ENCODE data around the gene GNAO1.

DNA sequence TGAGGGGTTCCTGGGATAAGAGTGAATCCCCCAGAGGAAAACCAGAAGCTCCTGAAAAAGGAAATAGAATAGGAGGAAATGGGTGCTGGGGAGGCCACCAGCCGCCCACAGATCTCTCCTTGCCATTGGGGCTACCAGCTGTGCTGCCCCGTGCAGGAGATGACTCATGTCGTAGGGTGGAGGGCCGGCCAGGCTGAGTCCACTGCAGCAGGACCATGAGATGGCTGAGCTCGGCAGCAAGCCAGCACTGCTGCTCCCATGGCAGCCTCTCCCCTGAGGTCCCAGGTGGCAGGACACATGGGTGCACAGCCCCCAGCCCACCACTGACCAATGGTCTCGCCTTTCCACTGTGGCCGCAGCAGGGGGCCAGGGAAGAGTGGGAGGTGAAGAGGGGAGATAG, 95.5 kb downstream of the GNAO1 start:
- TF ChIP-seq CTCF (IDR thresholded peaks at IDR 0.05; ENCODE audit: insufficient read depth, low read length) = no peak
- TF ChIP-seq GABPA (IDR thresholded peaks at IDR 0.05; ENCODE audit: low read depth) = no peak
- no peak for TF ChIP-seq POLR2AphosphoS5 (IDR thresholded peaks at IDR 0.05; ENCODE audit: low read depth)
- no peak for TF ChIP-seq SPI1 (IDR thresholded peaks at IDR 0.05; ENCODE audit: borderline replicate concordance, low read depth)
